Prostate gland (tissue), 2 donors: ENCODE data around the gene RNF215.

Source experiments
- CTCF ChIP-seq, 4 experiments: fragments of 200-600 bp in 2 of 4; fragments of 450-650 bp in 2 of 4; sonication (generic) in 2 of 4; IDR thresholded peaks; 1 replicate in 3 of 4; 2 replicates in 1 of 4; pipeline ENCODE4 v1.5.1; 2016 to 2019; ENCODE audit warnings: antibody characterized with exemption in 4 of 4, mild to moderate bottlenecking in 2 of 4, moderate library complexity in 2 of 4
- POLR2A ChIP-seq: fragments of 450-650 bp; IDR thresholded peaks from one replicate; pipeline ENCODE4 v1.6.1; 2016; ENCODE audit warnings: antibody characterized with exemption, mild to moderate bottlenecking
- POLR2AphosphoS5 ChIP-seq: sonication (generic); formaldehyde crosslinking; IDR thresholded peaks from one replicate; pipeline ENCODE4 v1.6.1; 2017; ENCODE audit warnings: antibody characterized with exemption

DNA sequence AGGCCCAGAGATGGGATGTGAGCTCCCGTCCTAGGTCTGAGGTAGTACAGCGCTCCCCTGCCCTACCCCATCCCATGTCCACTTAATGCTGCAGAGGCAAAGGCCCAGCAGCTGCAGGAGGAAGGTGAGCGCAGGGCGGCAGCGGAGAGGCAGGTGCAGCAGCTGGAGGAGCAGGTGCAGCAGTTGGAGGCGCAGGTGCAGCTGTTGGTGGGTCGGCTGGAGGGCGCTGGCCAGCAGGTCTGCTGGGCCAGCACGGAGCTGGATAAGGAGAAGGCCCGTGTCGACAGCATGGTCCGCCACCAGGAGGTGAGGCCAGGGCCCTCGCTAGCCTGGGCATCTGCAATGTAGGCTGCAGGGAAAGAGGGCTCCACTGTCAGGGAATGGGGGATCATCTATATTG lies 15.2 kb downstream of the RNF215 start:
- TF ChIP-seq CTCF (IDR thresholded peaks at IDR 0.05): no peak
- no peak for TF ChIP-seq POLR2A
- no peak for TF ChIP-seq POLR2AphosphoS5
